Adrenal gland (tissue), 12 donors: Measurements from ENCODE around the gene ZNF783. TPM values are rescaled to one million over a fixed set of nuclear protein-coding genes. Genes with fewer than 3 reads are reported as not detected.
"Not testable (repeated sequence)": the region's sequence is repeated elsewhere in the genome, so short reads cannot be mapped to it uniquely, and the experiment has no call there.

Source experiments
- DNase-seq, 7 donors: peaks; one replicate each; pipeline ENCODE4 v3.0.0-alpha.2; 2019 to 2020
- H3K27ac ChIP-seq, 5 donors: fragments of 200-600 bp; sonication (generic) in 4 of 5; 1 replicate in 3 of 5; 2 replicates in 2 of 5; pipeline versions ENCODE4 v1.5.1 to v1.8.0; 2016 to 2020; ENCODE audit warnings: mild to moderate bottlenecking in 1 of 5
- H3K27me3 ChIP-seq: fragments of 200-600 bp; 2 replicates; pipeline ENCODE4 v1.8.0; 2021
- H3K36me3 ChIP-seq, 2 donors: fragments of 200-600 bp; replicated peaks in 1 of 2; 1 replicate in 1 of 2; 2 replicates in 1 of 2; pipeline versions ENCODE4 v1.5.1 to v1.8.0; 2018 to 2022
- H3K4me1 ChIP-seq, 2 donors: fragments of 200-600 bp; replicated peaks in 1 of 2; 1 replicate in 1 of 2; 2 replicates in 1 of 2; pipeline versions ENCODE4 v1.5.1 to v1.8.0; 2018 to 2021
- H3K4me3 ChIP-seq, 4 donors: fragments of 200-600 bp; sonication (generic) in 3 of 4; one replicate each; pipeline ENCODE4 v1.5.1; 2016 to 2018
- H3K9me3 ChIP-seq, 3 donors: fragments of 200-600 bp; sonication (generic) in 1 of 3; replicated peaks in 1 of 3; 1 replicate in 2 of 3; 2 replicates in 1 of 3; pipeline versions ENCODE4 v1.5.1 to v1.8.0; 2016 to 2021
- POLR2A ChIP-seq, 2 donors: fragments of 450-650 bp; IDR thresholded peaks; one replicate each; pipeline ENCODE4 v1.6.1; 2017; ENCODE audit warnings: antibody characterized with exemption in 2 of 2, mild to moderate bottlenecking in 2 of 2, moderate library complexity in 1 of 2
- WGBS, 4 donors: extraction: QIAGEN DNeasy Blood & Tissue Kit in 2 of 4; methylation state at CpG; one replicate each; pipeline versions ENCODE4 v1.1.5 to v1.1.7; 2013 to 2017; 5-methylcytosine and 5-hydroxymethylcytosine counted together
- intact Hi-C, 2 donors: fragments of 100-400 bp; cut with DNase I; formaldehyde crosslinking; loops; one replicate each; pipeline versions ENCODE4 v1.14.1 to v1.15.0; 2022 to 2023
- polyA plus RNA-seq, 3 donors: library from polyadenylated mRNA; stranded (reverse); fragments of 200-250 nt in 2 of 3; fragments of 350-450 nt in 1 of 3; fragmentation: Illumina TruSeq in 1 of 3; extraction: RNeasy Lipid Tissue Mini Kit (QIAGEN cat#74804) in 1 of 3; gene quantifications; one replicate each; pipeline ENCODE4 v1.2.3, GENCODE V29; 2013 to 2014
- total RNA-seq, 9 donors: library from RNA; depleted of rRNA in 4 of 9; stranded (reverse); fragments of >200 nt in 4 of 9; fragments of 120-200 nt in 1 of 9; fragmentation: NEBNext Ultra II Directional in 1 of 9; extraction: Animal tissue kit (Norgen Biotek cat#: 25700) in 1 of 9; gene quantifications; one replicate each; pipeline versions ENCODE4 v1.1.0 to v1.2.4, GENCODE V29; 2013 to 2023
- TF ChIP-seq, protein P1 (sequence below), 6 experiments: fragments of 450-650 bp in 4 of 6; fragments of 200-600 bp in 2 of 6; sonication (generic) in 1 of 6; IDR thresholded peaks; 1 replicate in 5 of 6; 2 replicates in 1 of 6; pipeline versions ENCODE4 v1.5.1 to v1.8.0; 2016 to 2021; ENCODE audit warnings: antibody characterized with exemption in 6 of 6, mild to moderate bottlenecking in 2 of 6, moderate library complexity in 1 of 6
- donor health status: healthy with polysubstance abuse.
- donor health status: Bipolar disorder and iron deficiency.
- donor health status: DM: yes; HTN: yes; CAD: no.
- donor health status: DM: no; HTN: no; CAD: no.
- donor health status: DM: no; HTN: no; CAD: no.
- donor health status: DM: yes; HTN: yes; CAD: no.

Gene ZNF783
- total and polyA plus RNA-seq, 12 donors: 3.2 to 23.6 (median 8.5) TPM

DNA sequence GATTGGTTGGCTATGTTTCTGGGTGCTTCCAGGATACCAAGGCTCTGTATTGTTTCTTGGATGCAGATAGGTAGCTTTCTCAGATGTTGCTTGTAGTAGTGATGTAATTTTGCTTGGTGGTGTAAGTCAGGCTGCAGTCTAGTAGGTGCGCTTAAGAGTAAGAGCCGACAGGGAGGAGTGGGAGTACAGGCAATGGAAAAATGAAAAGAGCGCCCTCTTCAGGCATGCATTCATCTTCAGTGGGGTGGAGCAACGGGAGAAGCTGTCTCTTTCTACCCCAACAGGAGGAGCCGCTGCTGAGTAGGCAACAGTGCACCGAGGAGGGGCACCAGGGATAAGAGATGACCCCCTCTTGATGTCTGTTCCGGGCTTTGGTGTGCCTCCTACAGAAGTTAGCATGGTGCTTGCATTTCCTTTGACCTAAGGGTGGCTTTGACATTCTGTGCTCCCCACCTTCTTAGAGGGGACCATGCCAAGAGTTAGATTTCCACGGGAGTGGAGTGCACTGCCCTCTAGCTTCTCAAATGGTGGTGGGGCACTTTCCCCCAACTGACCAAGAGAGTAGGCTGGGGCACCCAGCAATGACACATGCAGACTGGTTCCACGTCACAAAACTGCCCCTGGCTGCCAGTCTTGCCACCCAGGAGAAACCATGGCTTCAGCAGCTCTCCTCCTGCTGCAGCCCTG lies 56.1 kb downstream of the ZNF783 start:
- TF ChIP-seq POLR2A (IDR thresholded peaks at IDR 0.05): no peak
- intact Hi-C loops: no loop called here

DNA sequence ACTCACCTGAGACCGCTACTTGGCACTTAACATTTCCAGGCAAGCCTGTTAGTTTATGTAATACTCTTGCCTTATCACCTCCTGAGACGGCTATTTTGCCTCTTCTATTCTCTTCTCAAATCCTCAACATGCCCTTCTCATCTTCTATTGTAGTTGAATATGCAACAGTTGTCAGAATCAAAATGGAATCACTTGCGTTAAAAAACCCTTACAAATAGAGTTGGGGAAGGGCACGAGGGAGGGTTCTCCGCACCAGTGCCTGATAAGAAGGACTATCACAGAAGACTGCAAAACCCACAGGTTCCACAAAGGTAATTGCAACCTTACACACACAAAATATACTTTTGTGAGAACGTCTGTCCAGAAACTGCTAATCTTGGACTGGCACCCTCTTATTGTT lies 57.4 kb downstream of the ZNF783 start:
- H3K27ac ChIP-seq: no peak overlapping the region
- no peaks in the 10 kb centered on the region for H3K9me3 ChIP-seq
- intact Hi-C loops: no loop called here
- no peaks in the 10 kb centered on the region for H3K4me1 ChIP-seq
- H3K36me3 ChIP-seq: no peaks in the 10 kb centered on the region
- WGBS, 4 donors: 83 to 87% (median 84%) methylated on average over 6 of the region's 6 CpGs
- H3K4me3 ChIP-seq: no peak overlapping the region
- no peaks in the 10 kb centered on the region for H3K27me3 ChIP-seq
- DNase-seq: no peak
- TF ChIP-seq, protein P1, sequence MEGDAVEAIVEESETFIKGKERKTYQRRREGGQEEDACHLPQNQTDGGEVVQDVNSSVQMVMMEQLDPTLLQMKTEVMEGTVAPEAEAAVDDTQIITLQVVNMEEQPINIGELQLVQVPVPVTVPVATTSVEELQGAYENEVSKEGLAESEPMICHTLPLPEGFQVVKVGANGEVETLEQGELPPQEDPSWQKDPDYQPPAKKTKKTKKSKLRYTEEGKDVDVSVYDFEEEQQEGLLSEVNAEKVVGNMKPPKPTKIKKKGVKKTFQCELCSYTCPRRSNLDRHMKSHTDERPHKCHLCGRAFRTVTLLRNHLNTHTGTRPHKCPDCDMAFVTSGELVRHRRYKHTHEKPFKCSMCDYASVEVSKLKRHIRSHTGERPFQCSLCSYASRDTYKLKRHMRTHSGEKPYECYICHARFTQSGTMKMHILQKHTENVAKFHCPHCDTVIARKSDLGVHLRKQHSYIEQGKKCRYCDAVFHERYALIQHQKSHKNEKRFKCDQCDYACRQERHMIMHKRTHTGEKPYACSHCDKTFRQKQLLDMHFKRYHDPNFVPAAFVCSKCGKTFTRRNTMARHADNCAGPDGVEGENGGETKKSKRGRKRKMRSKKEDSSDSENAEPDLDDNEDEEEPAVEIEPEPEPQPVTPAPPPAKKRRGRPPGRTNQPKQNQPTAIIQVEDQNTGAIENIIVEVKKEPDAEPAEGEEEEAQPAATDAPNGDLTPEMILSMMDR (IDR thresholded peaks at IDR 0.05): no peak

More for the DNA sequence above, 56.1 kb downstream of the ZNF783 start:
- no peak for DNase-seq
- no peaks in the 10 kb centered on the region for H3K9me3 ChIP-seq
- WGBS, 4 donors: 53 to 82% (median 66%) methylated on average over 7 to 9 of the region's 9 CpGs
- H3K27ac ChIP-seq: no peak overlapping the region
- no peaks in the 10 kb centered on the region for H3K4me1 ChIP-seq
- H3K4me3 ChIP-seq: no peak overlapping the region
- H3K36me3 ChIP-seq: no peaks in the 10 kb centered on the region
- H3K27me3 ChIP-seq: no peaks in the 10 kb centered on the region

DNA sequence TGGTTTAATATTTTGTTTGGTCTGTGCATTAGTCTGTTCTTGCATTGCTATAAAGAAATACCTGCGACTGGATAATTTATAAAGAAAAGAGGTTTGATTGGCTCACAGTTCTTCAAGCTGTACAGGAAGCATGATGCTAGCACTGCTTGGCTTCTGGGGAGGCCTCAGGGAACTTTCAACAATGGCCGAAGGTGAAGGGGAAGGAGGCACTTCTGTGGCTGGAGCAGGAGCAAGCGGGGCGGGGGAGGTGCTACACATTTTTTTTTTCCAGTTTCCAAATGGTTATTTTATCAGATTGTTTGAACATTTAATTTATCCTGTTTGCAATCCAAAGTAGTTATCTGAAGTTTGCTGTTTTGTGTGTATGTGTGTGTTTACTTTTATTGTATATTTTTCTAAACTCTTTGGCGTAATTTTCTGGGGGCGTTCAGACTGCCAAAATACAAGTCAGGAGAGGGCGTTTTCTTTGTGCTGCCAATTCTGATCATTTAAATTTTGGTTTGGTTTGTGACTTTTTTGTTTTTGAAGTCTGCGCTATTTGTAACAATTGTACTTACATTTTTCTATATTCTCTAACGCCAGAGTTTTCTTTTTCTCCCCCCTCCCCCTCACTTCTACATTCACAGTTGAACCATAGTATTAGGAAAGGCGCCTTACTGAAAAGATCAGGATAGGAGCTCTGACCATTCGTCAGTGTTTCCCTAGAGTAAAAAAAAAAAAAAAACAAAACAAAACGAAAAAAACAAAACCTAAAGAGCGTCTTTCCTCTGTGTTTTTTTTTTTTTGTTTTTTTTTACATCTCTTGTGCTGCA lies 58.5 kb downstream of the ZNF783 start:
- Histone ChIP-seq H3K27ac (no peak overlapping the region), H3K36me3 (no peaks in the 10 kb centered on the region), H3K4me1 (no peaks in the 10 kb centered on the region), H3K27me3 (no peaks in the 10 kb centered on the region), H3K9me3 (no peaks in the 10 kb centered on the region), H3K4me3 (no peak overlapping the region)
- intact Hi-C loops: no loop called here
- DNase-seq: no peak
- 66 to 80% (median 76%) methylated on average over 13 of the region's 13 CpGs for WGBS, 4 donors
- TF ChIP-seq, protein P1 (IDR thresholded peaks at IDR 0.05): no peak
- no peak for TF ChIP-seq POLR2A (IDR thresholded peaks at IDR 0.05)

DNA sequence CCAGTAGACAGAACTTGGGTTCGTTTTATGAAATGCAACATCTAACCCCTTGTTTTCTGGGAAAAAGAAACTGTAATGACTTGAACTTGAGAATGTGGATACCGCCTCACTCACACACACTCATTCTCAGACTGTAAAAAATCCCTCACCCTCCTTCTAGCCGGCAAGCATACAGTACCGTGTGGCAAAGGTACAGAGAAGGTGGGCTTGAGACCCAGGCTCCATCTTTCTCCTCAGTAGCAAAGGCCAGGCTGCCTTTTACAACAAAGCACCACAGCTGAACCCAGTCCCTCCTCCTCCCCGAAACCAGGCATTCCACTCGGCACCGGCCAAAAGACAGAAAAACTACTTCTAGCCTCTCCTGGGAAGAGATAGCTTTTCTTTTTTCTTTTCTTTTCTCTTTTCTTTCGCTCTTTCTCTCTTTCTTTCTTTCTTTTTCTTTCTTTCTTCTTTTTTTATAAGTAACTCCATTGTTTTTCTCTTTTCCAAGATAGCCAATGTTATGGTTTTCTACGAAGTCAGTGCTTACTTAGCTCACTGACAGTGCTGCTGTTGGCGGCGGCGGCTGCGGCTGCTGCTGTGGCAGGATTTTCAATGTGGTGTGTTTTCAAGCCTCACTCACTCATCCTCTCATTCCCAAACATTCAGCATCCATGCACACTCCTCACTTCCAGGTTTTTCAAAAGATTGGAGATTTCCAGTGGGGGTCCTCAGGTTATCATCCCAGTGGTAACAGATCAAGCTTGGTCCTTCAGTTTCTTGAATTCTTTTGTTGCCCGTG lies 59.3 kb downstream of the ZNF783 start:
- H3K36me3 ChIP-seq, H3K27ac ChIP-seq, H3K9me3 ChIP-seq, H3K4me1 ChIP-seq, intact Hi-C loops, H3K27me3 ChIP-seq: not testable (repeated sequence)
- DNase-seq: peak in 1 of 7 donors; percentile 38
- 63 to 75% (median 71%) methylated on average over 14 of the region's 14 CpGs for WGBS, 4 donors
- H3K4me3 ChIP-seq: peak overlapping the region in 1 of 4 donors; percentile 53

DNA sequence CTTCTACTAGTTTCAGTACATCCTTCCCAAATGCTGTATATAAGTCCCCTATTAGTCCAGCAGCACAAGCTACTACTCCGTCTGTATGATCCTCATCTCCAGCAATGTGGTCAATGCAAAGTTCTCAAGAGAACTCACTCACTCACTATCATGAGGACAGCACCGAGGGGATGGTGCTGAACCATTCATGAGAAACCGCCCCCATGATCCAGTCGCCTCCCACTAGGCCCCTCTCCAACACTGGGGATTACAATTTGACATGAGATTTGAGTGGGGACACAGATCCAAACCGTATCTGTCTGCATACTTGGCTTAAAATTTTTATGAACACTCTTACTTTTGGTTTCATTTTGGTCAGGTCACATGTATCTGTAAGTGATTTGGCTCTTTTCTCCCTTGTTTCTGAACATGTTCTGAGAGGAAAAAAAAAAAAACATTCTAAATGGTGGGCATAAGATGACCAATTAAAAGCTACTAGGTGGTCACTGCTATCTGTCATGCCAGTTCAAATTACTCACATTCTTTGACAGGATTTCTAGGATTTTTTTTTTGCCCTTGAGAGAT lies 60.1 kb downstream of the ZNF783 start:
- H3K9me3 ChIP-seq: no peaks in the 10 kb centered on the region
- H3K27ac ChIP-seq: peak overlapping the region in 1 of 5 donors; percentile 40
- DNase-seq: no peak
- 38 to 58% (median 54%) methylated on average over 5 of the region's 5 CpGs for WGBS, 4 donors
- H3K4me3 ChIP-seq: peak overlapping the region in 1 of 4 donors; percentile 53
- H3K36me3 ChIP-seq: no peaks in the 10 kb centered on the region
- TF ChIP-seq, protein P1 (IDR thresholded peaks at IDR 0.05): no peak
- TF ChIP-seq POLR2A (IDR thresholded peaks at IDR 0.05): no peak
- H3K27me3 ChIP-seq: no peaks in the 10 kb centered on the region
- intact Hi-C loops: no loop called here
- H3K4me1 ChIP-seq: no peaks in the 10 kb centered on the region
